Measurements from ENCODE around the gene TMC2. TPM values are rescaled to one million over a fixed set of nuclear protein-coding genes. Genes with fewer than 3 reads are reported as not detected.

The TMC2 gene
- total RNA-seq, 1 donor from 2014 or later = not detected

DNA sequence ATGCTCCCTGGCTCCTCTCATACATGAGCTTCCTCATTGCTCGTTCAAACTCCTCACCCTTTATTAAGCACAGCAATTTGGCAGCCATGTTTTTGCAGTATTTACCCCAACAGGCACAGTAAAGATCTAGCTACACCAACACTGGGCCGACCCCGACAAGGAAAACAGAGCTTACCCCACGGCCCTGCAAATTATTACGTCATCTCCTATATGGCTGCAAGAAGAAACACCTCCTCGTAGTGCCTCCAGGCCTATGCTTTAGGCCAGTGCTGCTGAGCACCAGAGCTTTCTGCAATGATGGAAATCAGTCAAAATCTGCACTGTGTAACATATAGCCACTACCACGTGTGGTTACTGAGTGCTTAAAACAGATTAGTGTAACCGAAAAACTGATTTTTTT, 26.7 kb downstream of the TMC2 start:
- Histone ChIP-seq H3K4me1 (peaks cover 12% of the 10 kb centered on the region), H3K36me3 (no peaks in the 10 kb centered on the region), H3K9me3 (no peaks in the 10 kb centered on the region), H3K4me3 (no peak overlapping the region), H3K27ac (no peak overlapping the region), H3K27me3 (no peaks in the 10 kb centered on the region)
- TF ChIP-seq, protein P1, sequence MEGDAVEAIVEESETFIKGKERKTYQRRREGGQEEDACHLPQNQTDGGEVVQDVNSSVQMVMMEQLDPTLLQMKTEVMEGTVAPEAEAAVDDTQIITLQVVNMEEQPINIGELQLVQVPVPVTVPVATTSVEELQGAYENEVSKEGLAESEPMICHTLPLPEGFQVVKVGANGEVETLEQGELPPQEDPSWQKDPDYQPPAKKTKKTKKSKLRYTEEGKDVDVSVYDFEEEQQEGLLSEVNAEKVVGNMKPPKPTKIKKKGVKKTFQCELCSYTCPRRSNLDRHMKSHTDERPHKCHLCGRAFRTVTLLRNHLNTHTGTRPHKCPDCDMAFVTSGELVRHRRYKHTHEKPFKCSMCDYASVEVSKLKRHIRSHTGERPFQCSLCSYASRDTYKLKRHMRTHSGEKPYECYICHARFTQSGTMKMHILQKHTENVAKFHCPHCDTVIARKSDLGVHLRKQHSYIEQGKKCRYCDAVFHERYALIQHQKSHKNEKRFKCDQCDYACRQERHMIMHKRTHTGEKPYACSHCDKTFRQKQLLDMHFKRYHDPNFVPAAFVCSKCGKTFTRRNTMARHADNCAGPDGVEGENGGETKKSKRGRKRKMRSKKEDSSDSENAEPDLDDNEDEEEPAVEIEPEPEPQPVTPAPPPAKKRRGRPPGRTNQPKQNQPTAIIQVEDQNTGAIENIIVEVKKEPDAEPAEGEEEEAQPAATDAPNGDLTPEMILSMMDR (IDR thresholded peaks at IDR 0.05) = no peak
- TF ChIP-seq POLR2A (IDR thresholded peaks at IDR 0.05) (no peak), POLR2AphosphoS5 (IDR thresholded peaks at IDR 0.05; ENCODE audit: insufficient read depth in 1 of 2, low read depth in 1 of 2) (no peak)
- DNase-seq (ENCODE audit: extremely low spot score in 2 of 2) = no peak
- intact Hi-C loops (cut with DNase I) = no loop called here

DNA sequence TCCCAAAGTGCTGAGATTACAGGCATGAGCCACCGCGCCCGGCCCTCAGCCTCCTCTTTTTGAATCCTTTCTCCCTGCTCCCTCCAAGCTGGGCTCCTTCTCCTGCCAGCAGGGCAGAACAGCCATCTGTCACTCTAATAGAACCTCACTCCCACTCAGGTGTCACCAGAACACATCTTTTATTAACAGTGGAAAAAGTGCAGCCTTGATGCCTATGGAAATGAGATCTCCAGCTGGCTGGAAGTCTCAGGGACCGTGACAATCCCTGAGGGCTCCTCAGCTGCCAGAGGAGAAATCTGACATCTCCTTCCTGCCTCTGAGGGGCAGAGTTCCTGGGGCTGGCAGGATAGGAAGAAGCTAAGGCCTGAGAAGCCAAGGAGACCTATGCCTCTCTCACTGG, 28.0 kb downstream of the TMC2 start:
- TF ChIP-seq POLR2AphosphoS5 (IDR thresholded peaks at IDR 0.05; ENCODE audit: insufficient read depth in 1 of 2, low read depth in 1 of 2) = no peak
- Histone ChIP-seq H3K36me3 (no peaks in the 10 kb centered on the region), H3K27ac (no peak overlapping the region), H3K4me1 (no peaks in the 10 kb centered on the region), H3K27me3 (no peaks in the 10 kb centered on the region), H3K4me3 (no peak overlapping the region), H3K9me3 (no peaks in the 10 kb centered on the region)
- intact Hi-C loops (cut with DNase I) = no loop called here
- DNase-seq (ENCODE audit: extremely low spot score in 2 of 2) = no peak

DNA sequence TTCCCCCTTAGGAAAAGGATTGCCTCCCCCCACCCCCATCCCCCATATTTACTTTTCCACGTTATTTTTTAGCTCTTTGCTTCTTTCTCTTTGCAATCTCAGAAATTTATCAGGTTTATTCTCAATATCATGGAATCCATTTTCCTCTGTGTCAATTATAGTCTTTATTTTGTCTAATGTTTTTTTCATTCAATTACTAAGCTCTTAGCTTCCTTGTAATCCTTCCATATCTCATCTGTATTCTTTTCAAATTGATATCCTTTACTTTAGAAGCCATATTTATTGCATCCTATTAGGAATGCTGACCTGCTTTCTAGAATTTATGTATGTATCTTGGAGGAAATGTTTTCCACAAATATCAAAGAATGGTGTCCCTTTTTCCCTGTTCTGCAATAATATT, 39.3 kb downstream of the TMC2 start:
- Histone ChIP-seq H3K27me3 (no peaks in the 10 kb centered on the region), H3K9me3 (no peaks in the 10 kb centered on the region), H3K4me1 (no peaks in the 10 kb centered on the region), H3K4me3 (no peak overlapping the region), H3K27ac (no peak overlapping the region), H3K36me3 (no peaks in the 10 kb centered on the region)
- DNase-seq (ENCODE audit: extremely low spot score in 2 of 2) = no peak
- intact Hi-C loops (cut with DNase I) = no loop called here
- TF ChIP-seq, protein P1 (IDR thresholded peaks at IDR 0.05) = no peak
- no peak for TF ChIP-seq POLR2A (IDR thresholded peaks at IDR 0.05)
- TF ChIP-seq POLR2AphosphoS5 (IDR thresholded peaks at IDR 0.05; ENCODE audit: insufficient read depth in 1 of 2, low read depth in 1 of 2) = no peak

DNA sequence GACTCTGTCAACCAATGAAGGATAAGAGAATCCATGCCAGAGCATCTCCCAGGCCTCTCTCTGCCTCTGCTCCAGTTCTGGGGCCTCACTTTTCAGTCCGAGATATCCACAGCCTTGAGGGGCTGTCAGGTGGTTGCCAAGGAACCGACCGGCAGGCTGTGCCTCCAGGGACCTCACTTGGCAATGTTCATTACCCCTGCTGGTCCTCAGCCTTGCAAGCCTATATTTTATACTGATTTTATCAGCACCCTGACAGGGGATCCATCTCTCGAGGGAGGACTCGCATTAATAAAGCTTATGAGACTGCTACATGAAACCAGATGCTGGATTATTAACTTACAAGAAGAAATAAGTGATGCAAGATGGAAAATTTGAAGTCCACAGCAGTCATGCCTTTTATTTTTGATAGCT, 39.9 kb downstream of the TMC2 start:
- intact Hi-C loops (cut with DNase I) = no loop called here
- Histone ChIP-seq H3K4me3 (no peak overlapping the region), H3K9me3 (no peaks in the 10 kb centered on the region), H3K27me3 (no peaks in the 10 kb centered on the region), H3K36me3 (no peaks in the 10 kb centered on the region), H3K4me1 (no peaks in the 10 kb centered on the region), H3K27ac (no peak overlapping the region)
- no peak for DNase-seq (ENCODE audit: extremely low spot score in 2 of 2)
- TF ChIP-seq POLR2AphosphoS5 (IDR thresholded peaks at IDR 0.05; ENCODE audit: insufficient read depth in 1 of 2, low read depth in 1 of 2) (no peak), POLR2A (IDR thresholded peaks at IDR 0.05) (no peak)
- TF ChIP-seq, protein P1 (IDR thresholded peaks at IDR 0.05) = no peak

DNA sequence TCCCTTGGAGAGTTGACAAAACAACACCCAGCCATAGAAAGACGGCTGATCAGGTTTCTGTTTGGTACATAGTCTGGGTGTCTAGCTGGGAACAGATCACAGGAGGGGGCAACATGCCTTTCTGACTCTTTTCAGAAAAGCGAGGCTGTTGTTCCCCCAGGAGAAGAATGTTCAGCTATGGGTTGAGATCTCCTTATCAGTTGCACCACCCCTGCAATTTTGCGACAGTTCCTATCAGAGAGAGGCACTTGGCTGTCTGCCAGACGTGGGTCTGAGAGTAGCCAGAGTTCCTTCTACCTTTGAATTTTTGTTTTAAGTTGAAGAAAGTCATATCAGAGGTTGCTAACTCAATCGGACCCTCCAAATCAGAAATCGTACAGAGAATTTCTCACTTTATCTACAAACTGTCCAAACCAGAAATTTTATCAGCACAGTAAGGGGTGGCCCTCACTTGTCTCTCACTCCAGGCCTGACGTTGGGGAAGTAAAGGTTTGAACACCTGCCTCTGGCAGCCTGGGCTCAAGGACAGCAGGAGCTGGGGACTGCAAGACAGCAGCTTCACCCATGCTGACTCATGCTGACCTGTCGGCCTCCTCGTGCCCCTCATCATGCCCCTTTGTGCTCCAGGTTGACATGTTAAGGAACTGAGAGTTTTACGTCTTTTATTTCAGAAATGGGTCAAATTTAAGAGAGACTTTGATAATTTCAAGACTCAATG, 42.3 kb downstream of the TMC2 start:
- Histone ChIP-seq H3K27ac (no peak overlapping the region), H3K9me3 (no peaks in the 10 kb centered on the region), H3K27me3 (no peaks in the 10 kb centered on the region), H3K4me3 (no peak overlapping the region), H3K4me1 (no peaks in the 10 kb centered on the region), H3K36me3 (no peaks in the 10 kb centered on the region)
- intact Hi-C loops (cut with DNase I) = no loop called here
- TF ChIP-seq POLR2AphosphoS5 (IDR thresholded peaks at IDR 0.05; ENCODE audit: insufficient read depth in 1 of 2, low read depth in 1 of 2) = no peak
- TF ChIP-seq, protein P1 (IDR thresholded peaks at IDR 0.05) = no peak
- no peak for DNase-seq (ENCODE audit: extremely low spot score in 2 of 2)

All from vagina (tissue), 2 donors.